COR-L47 (cell line): ENCODE data around the gene BAZ2B.

Experiments
- DNase-seq: peaks from one replicate; lab custom pipeline; 2025; lab: John Stamatoyannopoulos, UW

BAZ2B gene

GRCh38 chr2:159317392-159318088, 298.8 kb downstream of the BAZ2B start:
- no peak for DNase-seq

- DNase-seq: no peak
These were observed 308.4 kb downstream of the BAZ2B start for GRCh38 chr2:159307942-159308341.

- DNase-seq: no peak
These were observed 315.8 kb downstream of the BAZ2B start for GRCh38 chr2:159300586-159300985.

GRCh38 chr2:159298967-159299366, 317.4 kb downstream of the BAZ2B start:
- no peak for DNase-seq

- DNase-seq: no peak
These were observed 319.2 kb downstream of the BAZ2B start for GRCh38 chr2:159297042-159297707.

GRCh38 chr2:159292157-159292556, 324.2 kb downstream of the BAZ2B start:
- no peak for DNase-seq

- peak; percentile 17 for DNase-seq
These were observed 325.9 kb downstream of the BAZ2B start for GRCh38 chr2:159290289-159290907.

- DNase-seq: no peak
These were observed 328.6 kb downstream of the BAZ2B start for GRCh38 chr2:159287733-159288132.

GRCh38 chr2:159286709-159287441, 329.5 kb downstream of the BAZ2B start:
- DNase-seq: peak; percentile 99

GRCh38 chr2:159285929-159286708, 330.2 kb downstream of the BAZ2B start, which contains the start of gene WDSUB1:
Gene WDSUB1 (minus strand): TSS chr2:159286703. CDS start chr2:159283069, 3,634 bp downstream.
- DNase-seq: peak; percentile 50

- no peak for DNase-seq
These were observed 330.9 kb downstream of the BAZ2B start for GRCh38 chr2:159285433-159285832.

- DNase-seq: no peak
These were observed 332.8 kb downstream of the BAZ2B start for GRCh38 chr2:159283529-159283928.

GRCh38 chr2:159281002-159281401, 335.3 kb downstream of the BAZ2B start:
- DNase-seq: no peak

GRCh38 chr2:159279700-159280099, 336.6 kb downstream of the BAZ2B start:
- no peak for DNase-seq

GRCh38 chr2:159275111-159275510, 341.2 kb downstream of the BAZ2B start:
- no peak for DNase-seq

GRCh38 chr2:159272156-159272555, 344.2 kb downstream of the BAZ2B start:
- no peak for DNase-seq

GRCh38 chr2:159270744-159271379, 345.5 kb downstream of the BAZ2B start:
- DNase-seq: no peak
